ENCODE results near the gene FEM1A. TPM values are rescaled to one million over a fixed set of nuclear protein-coding genes. Genes with fewer than 3 reads are reported as not detected.

The FEM1A gene
- total RNA-seq, 2 donors from 2014 or later = 8.0 to 20.4 TPM

- 75 to 82% methylated on average over 6 to 7 of the region's 7 CpGs for WGBS, 2 donors
- peaks cover 12% of the 10 kb centered on the region for H3K4me1 ChIP-seq
- no peak for DNase-seq
- H3K9me3 ChIP-seq = no peaks in the 10 kb centered on the region
- no peak overlapping the region for H3K4me3 ChIP-seq
- intact Hi-C loops (cut with DNase I) = no loop called here
- TF ChIP-seq CTCF (IDR thresholded peaks at IDR 0.05) (no peak), POLR2A (IDR thresholded peaks at IDR 0.05) (no peak)
- ATAC-seq = no peak
- H3K27me3 ChIP-seq = no peaks in the 10 kb centered on the region
- H3K27ac ChIP-seq = no peak overlapping the region
- no peaks in the 10 kb centered on the region for H3K36me3 ChIP-seq (replicated peaks in 1 of 2; ENCODE audit: insufficient read depth in 1 of 2, low read depth in 2 of 2)
Observed at GRCh38 chr19:4755459-4755858, 36.1 kb upstream of the FEM1A start.

- intact Hi-C loops (cut with DNase I) = no loop called here
- H3K4me1 ChIP-seq = peaks cover 14% of the 10 kb centered on the region
- WGBS, 2 donors = 73 to 78% methylated on average over 4 of the region's 4 CpGs
Observed at GRCh38 chr19:4758082-4758481, 33.5 kb upstream of the FEM1A start.

GRCh38 chr19:4758659-4759058 lies 32.9 kb upstream of the FEM1A start:
- Histone ChIP-seq H3K4me1 (peaks cover 14% of the 10 kb centered on the region), H3K27ac (no peak overlapping the region), H3K9me3 (no peaks in the 10 kb centered on the region), H3K36me3 (replicated peaks in 1 of 2; ENCODE audit: insufficient read depth in 1 of 2, low read depth in 2 of 2) (no peaks in the 10 kb centered on the region), H3K4me3 (no peak overlapping the region), H3K27me3 (no peaks in the 10 kb centered on the region)
- WGBS, 2 donors = 70 to 84% methylated on average over 5 of the region's 5 CpGs
- no peak for TF ChIP-seq CTCF (IDR thresholded peaks at IDR 0.05)
- TF ChIP-seq POLR2A (IDR thresholded peaks at IDR 0.05) = no peak
- no peak for ATAC-seq
- intact Hi-C loops (cut with DNase I) = no loop called here
- DNase-seq = no peak

More at GRCh38 chr19:4758082-4758481, 33.5 kb upstream of the FEM1A start:
- TF ChIP-seq CTCF (IDR thresholded peaks at IDR 0.05) (no peak), POLR2A (IDR thresholded peaks at IDR 0.05) (no peak)
- ATAC-seq (no peak), DNase-seq (no peak)
- H3K27me3 ChIP-seq = no peaks in the 10 kb centered on the region
- H3K9me3 ChIP-seq = no peaks in the 10 kb centered on the region
- H3K4me3 ChIP-seq = no peak overlapping the region
- no peaks in the 10 kb centered on the region for H3K36me3 ChIP-seq (replicated peaks in 1 of 2; ENCODE audit: insufficient read depth in 1 of 2, low read depth in 2 of 2)
- H3K27ac ChIP-seq = no peak overlapping the region

- Histone ChIP-seq H3K9me3 (no peaks in the 10 kb centered on the region), H3K4me1 (peaks cover 14% of the 10 kb centered on the region), H3K27ac (peak overlapping the region in 2 of 4 donors; percentile 34 to 37), H3K4me3 (no peak overlapping the region), H3K36me3 (replicated peaks in 1 of 2; ENCODE audit: insufficient read depth in 1 of 2, low read depth in 2 of 2) (no peaks in the 10 kb centered on the region), H3K27me3 (no peaks in the 10 kb centered on the region)
- ATAC-seq = peak; percentile 96
- TF ChIP-seq POLR2A (IDR thresholded peaks at IDR 0.05) = peak in 1 of 3 donors; percentile 8
- no peak for TF ChIP-seq CTCF (IDR thresholded peaks at IDR 0.05)
- intact Hi-C loops (cut with DNase I) = no loop called here
- peak; percentile 90 to 96 (median 93) for DNase-seq
- 1 to 10% methylated on average over 8 to 53 of the region's 53 CpGs for WGBS, 2 donors
Observed at GRCh38 chr19:4759388-4760284, 31.9 kb upstream of the FEM1A start.

All from body of pancreas (tissue), 4 donors.